Measurements from ENCODE around the gene P3H2.
A peak's percentile ranks its signal among the peaks of the same experiment; 100 is the strongest.

P3H2 gene

DNA sequence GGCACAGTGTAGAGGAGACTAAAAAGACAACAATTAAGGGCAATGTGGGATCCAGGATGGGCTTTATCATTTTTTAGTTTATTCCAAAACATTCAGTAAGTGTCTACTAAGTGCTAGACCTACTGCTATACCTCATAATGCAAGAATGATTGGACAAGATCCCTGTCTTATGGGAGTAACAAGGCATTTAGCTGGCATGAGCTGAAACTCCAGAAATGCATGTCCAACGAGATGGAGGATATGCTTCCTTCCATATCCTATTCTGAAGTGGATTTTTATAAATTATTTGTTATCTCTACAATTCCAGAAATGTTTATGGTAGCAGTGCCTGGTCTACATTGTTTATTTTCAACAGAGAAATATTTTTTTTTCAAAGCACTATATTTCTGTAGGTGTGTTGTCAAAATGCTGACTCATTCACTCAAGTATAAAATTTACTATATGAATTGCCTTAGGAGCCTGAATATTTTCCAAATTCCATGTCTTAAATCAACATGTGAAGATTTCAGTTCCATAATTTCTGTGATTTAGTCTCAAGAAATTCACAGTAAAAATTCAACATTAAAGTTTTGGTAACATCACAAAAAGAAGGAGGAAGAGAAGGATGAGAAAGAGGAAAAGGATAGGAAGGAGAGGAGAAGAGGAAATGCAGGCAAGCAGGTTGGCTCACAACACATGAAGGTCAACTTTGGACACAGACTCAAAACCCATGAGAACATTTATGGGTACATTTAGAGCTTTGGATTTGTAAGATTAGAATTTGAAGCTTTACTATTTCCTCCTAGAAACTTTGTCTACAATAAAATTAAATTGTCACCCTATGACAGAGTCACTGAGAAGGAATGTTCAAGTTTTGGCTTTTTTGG, 88.6 kb downstream of the P3H2 start:
- no peak overlapping the region for H3K4me3 Mint-ChIP-seq
- H3K27ac Mint-ChIP-seq = no peak overlapping the region
- no peak for ATAC-seq

DNA sequence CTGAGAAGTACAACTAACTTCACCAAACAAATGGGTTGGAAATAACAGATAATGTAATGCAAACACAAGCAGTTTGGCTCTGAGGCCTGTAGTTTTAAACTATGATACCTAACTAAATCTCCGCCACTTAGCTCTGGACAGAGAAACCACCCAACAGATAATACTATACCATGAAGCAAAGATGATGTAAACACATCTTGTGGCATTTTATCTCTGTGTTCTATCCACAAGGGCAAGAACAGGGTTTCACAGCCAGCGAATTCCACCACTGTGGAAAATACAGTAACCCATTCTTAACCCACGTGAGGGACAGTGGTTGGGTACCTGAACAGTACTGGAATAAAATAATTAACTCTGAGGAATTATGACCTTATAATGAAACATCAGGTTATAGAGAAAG, 93.6 kb downstream of the P3H2 start:
- H3K36me3 Mint-ChIP-seq = no peaks in the 10 kb centered on the region
- DNase-seq (ENCODE audit: low spot score in 2 of 2) (no peak), ATAC-seq (no peak)
- no peaks in the 10 kb centered on the region for H3K9me3 Mint-ChIP-seq
- H3K4me1 Mint-ChIP-seq = no peaks in the 10 kb centered on the region
- no peak overlapping the region for H3K27ac Mint-ChIP-seq
- H3K4me3 Mint-ChIP-seq = no peak overlapping the region

More for the DNA sequence above, 88.6 kb downstream of the P3H2 start:
- Mint-ChIP-seq H3K4me1 (no peaks in the 10 kb centered on the region), H3K9me3 (no peaks in the 10 kb centered on the region), H3K36me3 (no peaks in the 10 kb centered on the region)
- DNase-seq (ENCODE audit: low spot score in 2 of 2) = no peak

DNA sequence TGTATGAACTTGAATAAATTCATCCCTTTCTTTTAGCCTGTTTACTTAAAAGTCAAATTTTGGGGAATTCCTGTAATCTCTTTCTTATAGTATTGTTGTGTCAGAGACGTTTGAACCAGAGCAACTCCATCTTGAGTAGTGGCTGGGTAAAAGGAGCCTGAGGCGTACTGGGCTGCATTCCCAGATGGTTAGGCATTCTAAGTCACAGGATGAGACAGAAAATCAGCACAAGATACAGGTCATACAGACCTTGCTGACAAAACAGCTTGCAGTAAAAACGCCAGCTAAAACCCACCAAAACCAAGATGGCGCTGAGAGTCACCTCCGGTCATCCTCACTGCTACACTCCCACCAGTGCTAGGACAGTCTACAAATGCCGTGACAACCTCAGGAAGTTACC, 94.5 kb downstream of the P3H2 start:
- Mint-ChIP-seq H3K4me3 (no peak overlapping the region), H3K4me1 (no peaks in the 10 kb centered on the region), H3K36me3 (no peaks in the 10 kb centered on the region), H3K9me3 (no peaks in the 10 kb centered on the region), H3K27ac (no peak overlapping the region)
- DNase-seq (ENCODE audit: low spot score in 2 of 2) (no peak), ATAC-seq (no peak)

DNA sequence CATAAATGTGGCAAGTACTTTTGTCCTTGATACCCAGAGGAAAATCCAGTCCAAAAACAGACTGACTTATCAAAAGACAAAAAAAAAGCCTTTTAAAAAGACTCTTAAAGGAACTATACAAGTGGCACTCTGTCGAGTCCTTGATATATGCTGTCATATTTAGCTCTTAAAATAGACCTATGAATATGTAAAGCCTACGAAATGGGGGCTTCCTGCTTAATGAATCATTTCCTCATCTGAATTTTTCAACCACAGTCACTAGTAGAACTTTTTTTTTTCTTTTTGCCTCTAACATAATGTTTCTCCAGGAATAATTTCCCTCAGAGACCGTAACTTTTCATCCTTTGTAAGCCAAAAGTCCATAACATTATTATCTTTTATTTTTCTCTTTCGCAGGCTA, 95.8 kb downstream of the P3H2 start:
- ATAC-seq (peak; percentile 45), DNase-seq (ENCODE audit: low spot score in 2 of 2) (no peak)
- no peaks in the 10 kb centered on the region for H3K4me1 Mint-ChIP-seq
- no peaks in the 10 kb centered on the region for H3K36me3 Mint-ChIP-seq
- H3K27ac Mint-ChIP-seq = no peak overlapping the region
- H3K9me3 Mint-ChIP-seq = no peaks in the 10 kb centered on the region
- H3K4me3 Mint-ChIP-seq = no peak overlapping the region

DNA sequence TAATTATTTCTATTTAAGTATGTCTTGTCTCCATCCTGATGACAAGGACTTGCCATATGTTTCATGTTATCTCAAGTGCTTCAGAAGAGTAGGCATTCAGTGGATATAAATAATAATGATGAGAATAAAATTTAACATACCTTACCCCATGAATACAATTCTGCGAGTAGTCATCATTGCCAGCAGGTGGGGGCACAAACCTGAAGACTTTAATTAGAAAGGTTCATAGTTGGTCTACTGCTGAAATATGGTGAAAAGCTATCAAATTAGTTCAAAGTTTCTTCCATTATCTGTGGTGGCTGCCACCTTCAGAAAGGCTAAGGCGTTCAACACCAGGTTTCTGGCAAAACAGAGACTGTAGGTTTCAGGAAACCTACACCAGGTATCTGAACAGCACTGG, 100.9 kb downstream of the P3H2 start:
- H3K27ac Mint-ChIP-seq = no peak overlapping the region

DNA sequence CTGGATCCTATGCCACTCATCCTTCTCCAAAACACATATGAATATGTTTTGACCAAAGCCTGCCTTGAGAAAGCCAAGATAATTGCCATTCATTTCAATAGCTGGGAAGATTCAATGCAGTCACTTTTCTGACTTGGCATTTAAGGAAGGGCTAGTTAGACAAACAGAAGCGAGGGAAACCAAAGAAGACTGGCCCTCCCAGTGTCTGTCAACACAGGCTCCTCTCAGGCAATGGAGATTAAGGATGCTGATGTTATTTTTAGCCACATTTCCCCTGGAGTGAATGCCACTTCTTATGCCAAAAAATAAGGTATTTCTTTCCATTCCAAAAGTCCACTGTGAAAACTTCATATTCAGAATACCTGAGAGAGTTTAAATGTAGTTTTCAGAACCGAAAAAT, 101.7 kb downstream of the P3H2 start:
- Mint-ChIP-seq H3K4me3 (no peak overlapping the region), H3K27ac (no peak overlapping the region), H3K36me3 (no peaks in the 10 kb centered on the region), H3K9me3 (no peaks in the 10 kb centered on the region), H3K4me1 (no peaks in the 10 kb centered on the region)
- DNase-seq (ENCODE audit: low spot score in 2 of 2) (no peak), ATAC-seq (no peak)

More for the DNA sequence above, 100.9 kb downstream of the P3H2 start:
- H3K36me3 Mint-ChIP-seq = no peaks in the 10 kb centered on the region
- H3K4me1 Mint-ChIP-seq = no peaks in the 10 kb centered on the region
- DNase-seq (ENCODE audit: low spot score in 2 of 2) (no peak), ATAC-seq (no peak)
- H3K9me3 Mint-ChIP-seq = no peaks in the 10 kb centered on the region
- no peak overlapping the region for H3K4me3 Mint-ChIP-seq

DNA sequence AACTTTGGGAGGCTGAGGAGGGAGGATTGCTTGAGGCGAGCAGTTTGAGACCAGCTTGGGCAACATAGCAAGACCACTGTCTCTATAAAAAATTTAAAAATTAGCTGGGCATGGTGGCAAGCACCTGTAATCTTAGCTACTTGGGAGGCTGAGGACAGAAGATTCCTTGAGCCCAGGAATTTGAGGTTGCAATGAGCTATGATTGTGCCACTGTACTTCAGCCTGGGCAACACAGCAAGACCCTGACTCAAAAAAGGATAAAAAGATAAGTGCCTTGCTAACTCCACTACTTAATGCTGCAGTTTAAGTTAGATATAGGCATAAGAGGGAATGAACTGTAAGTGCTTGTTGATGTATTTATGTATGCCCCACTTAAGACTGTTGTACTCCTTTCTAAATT, 102.2 kb downstream of the P3H2 start:
- no peaks in the 10 kb centered on the region for H3K4me1 Mint-ChIP-seq
- no peak overlapping the region for H3K27ac Mint-ChIP-seq
- no peak for ATAC-seq

DNA sequence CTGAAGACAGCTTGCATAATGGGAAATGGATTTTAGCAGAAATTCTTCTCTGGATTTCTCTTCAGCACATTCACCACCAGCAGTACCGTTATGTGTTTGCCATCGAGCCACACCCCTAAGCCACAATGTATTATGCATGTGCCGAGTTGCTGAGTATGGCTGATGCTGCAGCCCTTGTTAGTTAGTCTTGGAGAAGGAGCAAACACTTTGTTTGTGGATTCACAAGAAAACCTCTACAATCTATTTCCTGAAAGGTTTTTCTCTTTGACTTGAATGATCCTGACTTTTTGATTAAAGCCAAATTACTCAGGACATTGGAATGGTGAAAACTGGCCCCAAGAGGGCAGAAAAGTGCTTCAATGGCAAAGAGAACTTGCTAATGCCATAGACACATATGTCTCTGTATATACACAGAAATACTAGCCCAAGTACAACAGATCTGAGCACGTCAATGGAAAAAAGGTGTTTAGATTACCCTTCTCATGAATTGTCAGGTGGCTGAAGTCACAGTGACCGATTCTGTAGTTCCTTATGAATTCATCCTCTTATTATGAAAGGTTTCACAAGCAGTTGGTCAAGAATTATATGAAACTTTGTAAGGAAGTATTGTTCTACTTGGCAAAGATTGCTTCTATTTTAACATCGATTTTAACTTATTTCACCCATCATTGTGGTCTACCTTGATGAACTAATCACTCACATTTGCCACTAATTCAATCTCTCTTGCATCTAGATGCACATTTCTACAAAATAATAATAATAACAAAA, 103.0 kb downstream of the P3H2 start:
- Mint-ChIP-seq H3K9me3 (no peaks in the 10 kb centered on the region), H3K4me3 (no peak overlapping the region), H3K27ac (no peak overlapping the region), H3K4me1 (no peaks in the 10 kb centered on the region), H3K36me3 (no peaks in the 10 kb centered on the region)
- DNase-seq (ENCODE audit: low spot score in 2 of 2) (no peak), ATAC-seq (no peak)

More for the DNA sequence above, 102.2 kb downstream of the P3H2 start:
- no peaks in the 10 kb centered on the region for H3K9me3 Mint-ChIP-seq
- H3K4me3 Mint-ChIP-seq = no peak overlapping the region
- no peak for DNase-seq (ENCODE audit: low spot score in 2 of 2)
- no peaks in the 10 kb centered on the region for H3K36me3 Mint-ChIP-seq

DNA sequence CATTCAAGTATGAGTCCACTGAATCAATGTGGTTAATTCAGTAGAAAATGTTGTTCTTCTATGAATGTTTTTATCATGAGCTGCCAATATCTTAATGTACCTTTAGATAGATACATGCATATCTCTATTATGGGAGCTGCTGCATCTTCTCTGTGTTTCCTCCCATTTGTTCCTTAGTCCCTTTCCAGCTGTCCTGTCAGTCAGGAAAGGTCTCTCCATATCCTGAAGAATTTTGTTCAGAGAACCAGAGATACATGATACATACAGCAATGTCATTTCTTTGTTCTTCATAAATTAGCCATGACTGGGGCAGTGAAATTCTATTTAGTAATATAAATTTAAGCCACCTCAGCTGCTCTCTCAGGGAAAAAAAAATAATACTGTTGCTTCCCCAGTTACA, 103.7 kb downstream of the P3H2 start:
- DNase-seq (ENCODE audit: low spot score in 2 of 2) = no peak
- ATAC-seq = no peak
- Mint-ChIP-seq H3K36me3 (no peaks in the 10 kb centered on the region), H3K4me1 (no peaks in the 10 kb centered on the region), H3K9me3 (no peaks in the 10 kb centered on the region), H3K27ac (no peak overlapping the region), H3K4me3 (no peak overlapping the region)

DNA sequence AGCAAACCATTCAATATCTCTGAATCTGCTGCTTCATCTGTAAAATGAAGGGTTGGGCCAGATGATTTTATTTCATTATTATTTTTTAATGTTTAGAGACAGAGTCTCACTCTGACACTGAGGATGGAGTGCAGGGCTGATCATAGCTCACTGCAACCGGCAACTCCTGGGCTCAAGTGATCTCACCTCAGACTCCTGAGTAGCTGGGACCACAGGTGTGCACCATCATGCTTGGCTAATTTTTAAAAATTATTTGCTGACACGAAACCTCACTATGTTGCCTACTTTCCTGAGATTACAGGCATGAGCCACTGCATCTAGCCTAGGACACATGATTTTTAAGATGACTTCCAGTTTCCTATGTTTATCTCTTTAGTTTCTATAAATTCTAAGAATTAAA, 105.8 kb downstream of the P3H2 start:
- Mint-ChIP-seq H3K27ac (no peak overlapping the region), H3K9me3 (no peaks in the 10 kb centered on the region), H3K4me3 (no peak overlapping the region), H3K36me3 (no peaks in the 10 kb centered on the region), H3K4me1 (no peaks in the 10 kb centered on the region)
- no peak for DNase-seq (ENCODE audit: low spot score in 2 of 2)
- ATAC-seq = no peak

DNA sequence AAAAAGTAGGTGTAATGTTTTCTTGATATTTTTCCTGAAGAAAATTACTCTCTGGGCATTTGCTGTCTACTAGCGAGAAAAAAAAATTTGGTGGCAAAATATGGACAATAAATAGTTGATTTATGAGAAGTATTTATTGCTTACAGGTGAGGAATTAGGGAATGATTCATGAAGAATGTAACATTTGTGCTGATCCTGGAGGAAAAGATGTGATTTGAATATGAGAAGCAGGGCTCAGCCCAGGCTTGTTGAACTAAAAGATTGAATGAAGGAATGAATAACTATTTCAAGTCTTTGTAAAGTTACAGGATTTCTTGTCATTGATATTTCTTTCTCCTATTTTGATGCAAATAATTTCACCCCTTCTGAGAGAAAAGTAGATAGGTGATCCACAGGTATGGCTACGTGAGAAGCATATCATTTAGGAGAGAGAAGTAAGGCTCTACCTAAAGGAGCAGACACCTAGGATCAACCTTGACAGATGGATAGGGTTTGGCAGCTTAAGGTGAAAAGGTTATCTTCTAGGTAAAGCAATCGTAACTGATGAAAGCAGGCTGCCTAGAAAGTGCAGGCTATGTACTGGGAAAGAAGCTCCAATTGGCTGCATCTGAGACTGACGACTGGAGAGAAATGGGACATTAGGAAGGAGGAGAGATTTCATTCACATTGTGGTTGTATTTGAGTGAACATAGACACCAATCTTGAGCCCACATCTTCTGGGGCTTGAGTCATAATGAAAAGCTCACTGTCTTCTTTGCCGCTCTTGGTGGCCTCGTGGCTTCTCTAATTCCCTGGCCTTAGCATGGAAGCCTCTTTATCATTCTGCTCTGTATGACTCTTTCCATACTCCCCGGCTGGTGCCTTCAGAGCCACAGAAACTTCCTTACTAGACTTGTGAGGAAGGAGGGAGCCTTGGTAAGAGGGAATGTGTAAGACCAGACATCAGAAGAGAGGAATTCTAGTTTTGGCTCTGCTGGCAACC, 106.5 kb downstream of the P3H2 start:
- Mint-ChIP-seq H3K36me3 (no peaks in the 10 kb centered on the region), H3K9me3 (no peaks in the 10 kb centered on the region), H3K4me1 (no peaks in the 10 kb centered on the region), H3K4me3 (no peak overlapping the region), H3K27ac (no peak overlapping the region)
- no peak for DNase-seq (ENCODE audit: low spot score in 2 of 2)
- ATAC-seq = peak; percentile 53

DNA sequence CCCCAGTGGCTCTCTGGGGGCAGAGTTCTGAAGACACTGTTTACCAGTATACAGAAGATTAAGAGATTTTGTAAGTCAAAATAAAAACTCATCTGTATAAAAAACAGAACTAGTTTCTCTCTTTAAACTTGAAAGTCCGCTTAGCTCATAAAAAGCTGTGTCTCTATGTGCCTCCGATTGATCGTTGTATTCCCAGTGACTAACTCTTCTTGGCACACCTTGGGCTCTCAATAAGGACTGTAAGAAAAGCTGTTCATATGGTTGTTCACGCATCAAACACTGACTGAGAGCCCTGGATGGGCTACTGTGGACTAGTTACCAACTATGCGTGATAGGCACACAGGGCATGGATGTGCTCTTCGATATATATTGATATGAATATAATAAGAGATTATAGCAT, 107.9 kb downstream of the P3H2 start:
- ATAC-seq = no peak

DNA sequence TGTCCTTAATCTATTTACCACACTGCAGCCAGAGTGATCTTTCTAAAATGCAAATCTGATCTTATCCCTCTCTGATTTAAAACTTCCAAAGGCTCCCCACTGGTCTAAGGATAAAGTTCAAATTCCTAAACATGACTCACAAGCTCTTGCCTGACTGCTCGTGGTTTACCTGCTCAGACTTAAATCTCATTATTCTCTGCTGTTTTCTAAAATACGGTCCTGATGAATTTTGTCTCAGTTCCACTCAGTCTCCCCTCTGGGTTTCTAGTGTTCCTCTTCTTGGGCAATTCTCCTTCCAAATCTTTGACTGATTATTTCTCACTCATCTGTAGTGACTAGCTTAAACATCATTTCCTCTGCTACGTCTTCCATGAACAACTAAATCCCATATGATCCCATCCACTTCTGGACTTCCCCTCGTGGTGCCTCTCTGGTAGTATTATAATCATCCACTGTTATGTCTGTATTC, 108.3 kb downstream of the P3H2 start:
- ATAC-seq (no peak), DNase-seq (ENCODE audit: low spot score in 2 of 2) (no peak)
- Mint-ChIP-seq H3K9me3 (no peaks in the 10 kb centered on the region), H3K4me1 (no peaks in the 10 kb centered on the region), H3K36me3 (no peaks in the 10 kb centered on the region), H3K4me3 (no peak overlapping the region), H3K27ac (no peak overlapping the region)

More for the DNA sequence above, 107.9 kb downstream of the P3H2 start:
- Mint-ChIP-seq H3K36me3 (no peaks in the 10 kb centered on the region), H3K4me3 (no peak overlapping the region), H3K4me1 (no peaks in the 10 kb centered on the region), H3K9me3 (no peaks in the 10 kb centered on the region), H3K27ac (no peak overlapping the region)
- DNase-seq (ENCODE audit: low spot score in 2 of 2) = no peak

DNA sequence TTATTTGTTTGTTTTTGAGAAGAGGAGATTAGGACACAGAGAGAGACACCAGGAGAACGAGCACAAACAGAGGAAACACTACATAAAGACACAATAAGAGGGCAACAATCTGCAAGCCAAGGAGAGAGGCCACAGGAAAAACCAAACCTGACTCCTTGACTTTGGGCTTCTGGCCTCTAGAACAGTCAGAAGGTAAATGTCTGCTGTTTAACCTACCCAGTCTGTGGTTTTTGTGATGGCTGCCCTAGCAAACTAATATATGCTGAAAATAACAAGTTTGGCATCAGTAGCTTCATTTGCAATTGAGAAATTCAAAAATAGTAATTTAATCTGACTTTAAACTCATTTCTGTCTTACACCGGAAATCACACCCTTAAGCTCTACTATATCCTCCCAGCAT, 110.2 kb downstream of the P3H2 start:
- no peak for DNase-seq (ENCODE audit: low spot score in 2 of 2)
- Mint-ChIP-seq H3K4me1 (no peaks in the 10 kb centered on the region), H3K36me3 (no peaks in the 10 kb centered on the region), H3K4me3 (no peak overlapping the region), H3K9me3 (no peaks in the 10 kb centered on the region), H3K27ac (no peak overlapping the region)
- no peak for ATAC-seq

DNA sequence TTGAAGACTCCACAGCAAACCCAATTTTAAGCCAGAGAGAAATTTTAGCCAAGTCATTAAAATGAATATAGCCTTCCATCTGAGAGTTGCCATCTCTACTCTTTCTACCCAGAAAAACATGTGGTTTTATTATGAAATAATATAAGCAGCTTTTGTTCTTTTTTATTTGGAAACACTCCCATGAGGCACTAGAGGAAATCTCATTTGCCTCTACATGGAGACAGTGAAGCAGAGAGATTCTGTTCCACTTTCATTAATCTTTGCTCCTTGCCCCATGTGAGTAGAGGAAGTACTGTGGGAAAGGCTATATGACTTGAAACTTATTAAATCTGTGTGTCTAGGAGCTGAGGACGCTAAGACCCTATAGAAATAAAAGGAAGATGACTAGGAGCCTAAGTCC, 111.1 kb downstream of the P3H2 start:
- DNase-seq (ENCODE audit: low spot score in 2 of 2) = no peak
- Mint-ChIP-seq H3K4me3 (no peak overlapping the region), H3K36me3 (no peaks in the 10 kb centered on the region), H3K4me1 (no peaks in the 10 kb centered on the region), H3K27ac (no peak overlapping the region), H3K9me3 (no peaks in the 10 kb centered on the region)
- ATAC-seq = no peak

Data from stimulated activated effector memory CD8-positive, alpha-beta T cell treated with anti-CD3 and anti-CD28 coated beads, Interleukin-12 subunit alpha, Interleukin-12 subunit beta, amount 100 ng/mL, for 72 hours (primary cell).